ENCODE results near the gene MBNL3. TPM values are rescaled to one million over a fixed set of nuclear protein-coding genes. Genes with fewer than 3 reads are reported as not detected.

Gene MBNL3
- total and polyA plus RNA-seq, 2 donors (not counting 3 experiments of a cell fraction or from before 2014, with no cell fraction given) = 1.8 to 5.6 TPM

DNA sequence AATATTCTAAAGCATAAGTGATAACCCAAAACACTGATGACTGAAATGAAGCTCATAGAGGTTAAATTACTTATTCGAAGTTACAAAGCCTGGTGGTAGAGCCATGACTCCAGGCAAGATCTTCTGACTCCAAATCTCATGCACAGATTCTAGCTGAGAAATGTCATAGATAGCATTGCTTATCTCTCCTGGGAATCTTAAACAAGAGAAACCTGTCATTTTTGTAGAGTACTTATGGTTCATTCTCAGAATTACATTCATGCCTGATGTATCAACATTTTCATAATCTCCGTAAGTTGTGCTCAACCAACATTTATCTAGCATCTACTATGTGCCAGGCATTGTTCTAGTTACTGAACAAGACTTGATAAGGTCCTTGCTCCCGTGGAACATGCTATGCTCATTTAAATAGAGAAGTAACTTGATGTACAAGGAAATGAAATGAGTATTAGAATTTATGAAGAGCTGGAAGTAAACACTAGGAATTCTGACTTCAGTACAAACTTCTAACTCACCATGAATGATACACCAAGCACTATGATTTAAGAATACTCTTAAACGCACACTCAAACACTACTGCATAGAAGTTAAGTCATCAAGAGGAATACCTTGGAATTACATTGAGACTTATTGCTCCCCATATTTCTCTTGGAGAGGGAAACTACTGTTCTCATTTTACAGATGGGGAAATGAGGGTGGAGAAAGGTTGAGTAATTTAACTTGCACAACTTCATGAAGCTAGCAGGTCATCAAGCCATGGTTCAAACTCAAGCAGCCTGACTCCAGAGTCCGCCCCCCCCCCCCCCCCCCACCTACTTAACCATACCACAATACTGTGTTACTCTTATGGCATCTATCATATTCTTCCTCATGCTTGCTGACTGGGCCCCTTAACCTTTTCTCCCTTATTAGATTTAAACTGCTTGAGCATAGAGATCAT, 45.4 kb downstream of the MBNL3 start:
- Histone ChIP-seq H3K79me2 (ENCODE audit: control insufficient read depth, insufficient read depth, low read length) (no peaks in the 10 kb centered on the region), H2AFZ (ENCODE audit: low read depth, low read length) (no peak overlapping the region), H3K9me3 (replicated peaks; ENCODE audit: control insufficient read depth, insufficient read depth, low read length) (no peaks in the 10 kb centered on the region), H3K27me3 (ENCODE audit: control insufficient read depth in 2 of 2, insufficient read depth in 2 of 2, low read length in 2 of 2) (no peaks in the 10 kb centered on the region), H3K9me1 (replicated peaks; ENCODE audit: control insufficient read depth, extremely low read depth, insufficient read depth, low read length) (no peaks in the 10 kb centered on the region), H3K36me3 (ENCODE audit: control insufficient read depth in 2 of 2, extremely low read depth in 1 of 2, insufficient read depth in 2 of 2, low read length in 2 of 2) (no peaks in the 10 kb centered on the region), H3K4me1 (ENCODE audit: control insufficient read depth, extremely low read depth, insufficient read depth, low read length) (no peaks in the 10 kb centered on the region), H4K20me1 (replicated peaks; ENCODE audit: control insufficient read depth, extremely low read depth, insufficient read depth, low read length) (no peaks in the 10 kb centered on the region), H3K4me2 (ENCODE audit: insufficient read depth, low read length) (no peak overlapping the region), H3K9ac (replicated peaks; ENCODE audit: extremely low read depth, insufficient read depth, low read length) (no peak overlapping the region), H3K4me3 (replicated peaks in 1 of 3; ENCODE audit: insufficient read depth in 1 of 3, low read depth in 1 of 3, low read length in 3 of 3) (no peak overlapping the region), H3K27ac (ENCODE audit: insufficient read depth, low read depth, low read length) (no peak overlapping the region)
- intact Hi-C loops (cut with micrococcal nuclease) (no loop called here), dilution Hi-C loops (cut with MboI; ENCODE audit: extremely low pct_ligation_motif_present, low sequenced_read_pairs) (no loop called here)
- DNase-seq (ENCODE audit: low read depth, low spot score) (no peak), FAIRE-seq (no peak)
- CTCF ChIA-PET = interaction anchor here (0.6 kb wide), 1 partner anchor 685 kb away, joined by 3 read pairs; no protein-coding TSS in a partner anchor
- BruUV-seq (replicated peaks) = no TSS peak
- TF ChIP-seq POLR2A (IDR thresholded peaks at IDR 0.05; ENCODE audit: low read depth, low read length) = no peak
- no peak for TF ChIP-seq JUN (IDR thresholded peaks at IDR 0.05; ENCODE audit: borderline replicate concordance, insufficient read depth, insufficient read length, low read depth)
- TF ChIP-seq GATA2 (IDR thresholded peaks at IDR 0.05; ENCODE audit: insufficient read depth, insufficient read length, low read depth, low read length) = no peak
- TF ChIP-seq POLR2AphosphoS5 (IDR thresholded peaks at IDR 0.05; ENCODE audit: insufficient read depth, low read depth, low read length) = no peak
- TF ChIP-seq, protein P1, sequence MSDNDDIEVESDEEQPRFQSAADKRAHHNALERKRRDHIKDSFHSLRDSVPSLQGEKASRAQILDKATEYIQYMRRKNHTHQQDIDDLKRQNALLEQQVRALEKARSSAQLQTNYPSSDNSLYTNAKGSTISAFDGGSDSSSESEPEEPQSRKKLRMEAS (IDR thresholded peaks at IDR 0.05; ENCODE audit: insufficient read depth, insufficient read length) = no peak
- TF ChIP-seq, protein P2, sequence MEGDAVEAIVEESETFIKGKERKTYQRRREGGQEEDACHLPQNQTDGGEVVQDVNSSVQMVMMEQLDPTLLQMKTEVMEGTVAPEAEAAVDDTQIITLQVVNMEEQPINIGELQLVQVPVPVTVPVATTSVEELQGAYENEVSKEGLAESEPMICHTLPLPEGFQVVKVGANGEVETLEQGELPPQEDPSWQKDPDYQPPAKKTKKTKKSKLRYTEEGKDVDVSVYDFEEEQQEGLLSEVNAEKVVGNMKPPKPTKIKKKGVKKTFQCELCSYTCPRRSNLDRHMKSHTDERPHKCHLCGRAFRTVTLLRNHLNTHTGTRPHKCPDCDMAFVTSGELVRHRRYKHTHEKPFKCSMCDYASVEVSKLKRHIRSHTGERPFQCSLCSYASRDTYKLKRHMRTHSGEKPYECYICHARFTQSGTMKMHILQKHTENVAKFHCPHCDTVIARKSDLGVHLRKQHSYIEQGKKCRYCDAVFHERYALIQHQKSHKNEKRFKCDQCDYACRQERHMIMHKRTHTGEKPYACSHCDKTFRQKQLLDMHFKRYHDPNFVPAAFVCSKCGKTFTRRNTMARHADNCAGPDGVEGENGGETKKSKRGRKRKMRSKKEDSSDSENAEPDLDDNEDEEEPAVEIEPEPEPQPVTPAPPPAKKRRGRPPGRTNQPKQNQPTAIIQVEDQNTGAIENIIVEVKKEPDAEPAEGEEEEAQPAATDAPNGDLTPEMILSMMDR (IDR thresholded peaks at IDR 0.05; ENCODE audit: extremely low read depth in 1 of 2, insufficient read depth in 1 of 2, low read depth in 1 of 2, low read length in 2 of 2) = no peak
- TF ChIP-seq MYC (IDR thresholded peaks at IDR 0.05; ENCODE audit: low read depth, low read length) = no peak
- no peak for TF ChIP-seq EZH2 (IDR thresholded peaks at IDR 0.05; ENCODE audit: borderline replicate concordance, low read depth, low read length, severe bottlenecking)
- TF ChIP-seq FOS (IDR thresholded peaks at IDR 0.05; ENCODE audit: borderline replicate concordance, insufficient read depth, low read length) = no peak
- POLR2A ChIA-PET = no interaction called here
